Activated CD4-positive, alpha-beta memory T cell treated with anti-CD3 and anti-CD28 coated beads, Interleukin-2, amount 10 ng/mL, durations not matched to agents 7 days and 5 days (primary cell): Measurements from ENCODE around the gene BABAM2. TPM values are rescaled to one million over a fixed set of nuclear protein-coding genes. Genes with fewer than 3 reads are reported as not detected.

Source experiments
- CTCF ChIA-PET: fragments of 350-600 bp; sonication (Branson Sonifier 250); formaldehyde crosslinking; loops from one replicate; lab custom pipeline; 2021; ENCODE audit warnings: antibody characterized with exemption, inconsistent platforms; lab: Charles Lee
- POLR2A ChIA-PET: fragments of 350-600 bp; sonication (Branson Sonifier 250); formaldehyde crosslinking; loops from one replicate; lab custom pipeline; 2021; ENCODE audit warnings: antibody characterized with exemption; lab: Charles Lee
- DNase-seq: peaks from one replicate; pipeline ENCODE4 v3.0.0-alpha.2; 2020
- H3K27ac Mint-ChIP-seq: one replicate; pipeline ENCODE4 v1.8.0; 2021; ENCODE audit warnings: mild to moderate bottlenecking, mixed read lengths
- H3K27me3 Mint-ChIP-seq: one replicate; pipeline ENCODE4 v1.8.0; 2021; ENCODE audit warnings: mixed read lengths
- H3K36me3 Mint-ChIP-seq: one replicate; pipeline ENCODE4 v1.8.0; 2021; ENCODE audit warnings: low read depth, mixed read lengths
- H3K4me1 Mint-ChIP-seq: one replicate; pipeline ENCODE4 v1.8.0; 2021; ENCODE audit warnings: mixed read lengths
- H3K4me3 Mint-ChIP-seq: one replicate; pipeline ENCODE4 v1.8.0; 2021; ENCODE audit warnings: mild to moderate bottlenecking, mixed read lengths
- H3K9me3 Mint-ChIP-seq: one replicate; pipeline ENCODE4 v1.8.0; 2021; ENCODE audit warnings: mixed read lengths
- total RNA-seq, 2 experiments: library from RNA; stranded (reverse); gene quantifications; one replicate each; pipeline ENCODE4 v1.2.3, GENCODE V29; 2021

Gene BABAM2
- total RNA-seq, 2 experiments from 2014 or later: 51.4 to 56.6 TPM

GRCh38 chr2:28178946-28179345 is 288.4 kb downstream of the BABAM2 start:
- Mint-ChIP-seq H3K4me3 (no peak overlapping the region), H3K4me1 (peaks cover 19% of the 10 kb centered on the region), H3K27me3 (no peaks in the 10 kb centered on the region), H3K9me3 (peaks cover 25% of the 10 kb centered on the region), H3K36me3 (peaks cover 30% of the 10 kb centered on the region), H3K27ac (no peak overlapping the region)
- no peak for DNase-seq
- ChIA-PET POLR2A (no interaction called here), CTCF (no interaction called here)

DNA sequence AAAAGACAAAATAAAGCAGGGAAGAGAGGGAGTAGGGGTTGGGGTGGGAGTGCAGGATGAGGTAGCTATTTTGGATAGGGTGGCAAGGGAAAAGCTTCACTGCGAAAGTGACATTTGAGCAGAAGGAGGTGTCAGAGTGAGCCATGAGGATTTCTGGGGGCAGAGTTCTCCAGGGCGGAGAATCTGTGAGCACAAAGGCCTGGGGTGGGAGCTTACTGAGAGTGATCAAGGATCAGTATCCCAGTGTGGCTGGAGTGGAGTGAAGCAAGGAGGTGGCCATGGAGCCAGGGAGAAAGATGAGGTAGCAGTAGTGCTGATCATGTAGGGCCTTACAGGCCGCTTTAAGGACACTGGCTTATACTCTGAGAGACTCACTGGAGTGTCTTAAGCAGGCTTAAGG is 291.3 kb downstream of the BABAM2 start:
- Mint-ChIP-seq H3K4me1 (peaks cover 16% of the 10 kb centered on the region), H3K27ac (no peak overlapping the region), H3K27me3 (no peaks in the 10 kb centered on the region), H3K9me3 (peaks cover 14% of the 10 kb centered on the region), H3K4me3 (no peak overlapping the region), H3K36me3 (peaks cover 21% of the 10 kb centered on the region)
- no peak for DNase-seq
- CTCF ChIA-PET: no interaction called here
- POLR2A ChIA-PET: no interaction called here

DNA sequence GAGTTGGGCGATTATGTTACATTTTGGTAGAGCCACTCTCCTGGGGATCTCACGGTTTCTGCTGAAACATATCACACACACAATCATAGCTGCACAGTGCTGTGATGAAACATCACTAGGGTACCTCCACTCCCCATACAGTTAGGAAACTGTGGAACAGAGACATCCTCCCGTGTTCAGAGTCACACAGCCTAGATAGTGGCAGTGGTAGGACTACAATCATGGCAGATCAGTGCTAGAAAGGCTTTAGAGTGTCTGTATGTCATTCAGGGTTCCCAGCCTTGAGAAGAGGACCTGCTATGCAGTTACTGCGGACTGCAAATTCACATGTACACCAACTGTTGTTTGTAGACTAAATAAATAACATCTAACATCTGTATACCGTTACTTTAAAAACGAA is 291.8 kb downstream of the BABAM2 start:
- Mint-ChIP-seq H3K36me3 (peaks cover 15% of the 10 kb centered on the region), H3K9me3 (peaks cover 9% of the 10 kb centered on the region), H3K27me3 (no peaks in the 10 kb centered on the region), H3K4me1 (peaks cover 11% of the 10 kb centered on the region), H3K27ac (no peak overlapping the region), H3K4me3 (no peak overlapping the region)
- DNase-seq: no peak
- ChIA-PET CTCF (no interaction called here), POLR2A (no interaction called here)

GRCh38 chr2:28185153-28185552 is 294.6 kb downstream of the BABAM2 start:
- Mint-ChIP-seq H3K4me3 (no peak overlapping the region), H3K27me3 (no peaks in the 10 kb centered on the region), H3K27ac (no peak overlapping the region), H3K4me1 (no peaks in the 10 kb centered on the region), H3K36me3 (peaks cover 12% of the 10 kb centered on the region), H3K9me3 (peaks cover 3% of the 10 kb centered on the region)
- no peak for DNase-seq
- ChIA-PET CTCF (no interaction called here), POLR2A (no interaction called here)

GRCh38 chr2:28185891-28186290 is 295.4 kb downstream of the BABAM2 start:
- peaks cover 7% of the 10 kb centered on the region for H3K36me3 Mint-ChIP-seq
- CTCF ChIA-PET: no interaction called here

DNA sequence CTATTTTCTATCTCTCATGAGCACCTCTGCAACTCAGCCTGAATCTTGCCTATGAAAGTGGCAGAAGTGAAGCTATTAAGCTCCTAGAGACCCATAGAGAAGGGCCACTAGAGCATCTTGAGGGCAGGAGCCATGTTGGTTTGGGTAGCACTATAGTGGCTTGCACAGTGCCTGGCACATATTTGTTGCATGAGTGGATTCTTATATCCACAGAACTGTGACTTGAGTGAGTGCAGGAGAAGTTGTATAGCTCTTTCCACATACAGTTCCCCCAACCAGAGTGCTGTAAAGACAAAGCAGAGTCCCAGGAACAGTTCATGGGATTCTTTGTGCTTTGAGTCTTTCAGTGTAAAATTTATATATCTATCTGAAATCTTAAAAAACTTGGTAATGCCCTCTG is 296.7 kb downstream of the BABAM2 start:
- Mint-ChIP-seq H3K36me3 (peaks cover 7% of the 10 kb centered on the region), H3K27me3 (no peaks in the 10 kb centered on the region), H3K4me3 (no peak overlapping the region), H3K27ac (no peak overlapping the region), H3K4me1 (no peaks in the 10 kb centered on the region), H3K9me3 (peaks cover 3% of the 10 kb centered on the region)
- no peak for DNase-seq
- ChIA-PET POLR2A (no interaction called here), CTCF (no interaction called here)

More at GRCh38 chr2:28185891-28186290, 295.4 kb downstream of the BABAM2 start:
- Mint-ChIP-seq H3K27me3 (no peaks in the 10 kb centered on the region), H3K27ac (no peak overlapping the region), H3K4me1 (no peaks in the 10 kb centered on the region), H3K4me3 (no peak overlapping the region), H3K9me3 (peaks cover 3% of the 10 kb centered on the region)
- POLR2A ChIA-PET: no interaction called here
- DNase-seq: no peak

DNA sequence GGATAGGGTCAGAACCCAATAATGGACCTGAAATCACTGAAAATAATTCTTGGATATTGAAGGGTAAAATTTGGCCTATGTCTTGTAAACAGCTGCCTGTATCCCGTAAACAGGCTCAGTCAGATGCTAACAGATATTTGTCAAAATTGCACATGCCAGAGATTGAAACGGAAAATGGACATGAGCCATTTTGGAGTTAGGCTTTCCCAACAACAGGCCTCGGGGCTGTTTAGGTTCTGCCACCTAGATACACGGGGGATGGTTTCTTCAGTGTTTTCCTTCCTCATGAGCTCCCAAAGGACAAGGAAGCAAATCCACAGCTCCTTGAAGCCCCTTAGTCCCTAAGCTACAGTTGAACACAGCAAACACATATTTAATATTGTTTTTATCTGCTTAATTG is 297.9 kb downstream of the BABAM2 start:
- peaks cover 1% of the 10 kb centered on the region for H3K4me1 Mint-ChIP-seq
- ChIA-PET POLR2A (no interaction called here), CTCF (no interaction called here)

DNA sequence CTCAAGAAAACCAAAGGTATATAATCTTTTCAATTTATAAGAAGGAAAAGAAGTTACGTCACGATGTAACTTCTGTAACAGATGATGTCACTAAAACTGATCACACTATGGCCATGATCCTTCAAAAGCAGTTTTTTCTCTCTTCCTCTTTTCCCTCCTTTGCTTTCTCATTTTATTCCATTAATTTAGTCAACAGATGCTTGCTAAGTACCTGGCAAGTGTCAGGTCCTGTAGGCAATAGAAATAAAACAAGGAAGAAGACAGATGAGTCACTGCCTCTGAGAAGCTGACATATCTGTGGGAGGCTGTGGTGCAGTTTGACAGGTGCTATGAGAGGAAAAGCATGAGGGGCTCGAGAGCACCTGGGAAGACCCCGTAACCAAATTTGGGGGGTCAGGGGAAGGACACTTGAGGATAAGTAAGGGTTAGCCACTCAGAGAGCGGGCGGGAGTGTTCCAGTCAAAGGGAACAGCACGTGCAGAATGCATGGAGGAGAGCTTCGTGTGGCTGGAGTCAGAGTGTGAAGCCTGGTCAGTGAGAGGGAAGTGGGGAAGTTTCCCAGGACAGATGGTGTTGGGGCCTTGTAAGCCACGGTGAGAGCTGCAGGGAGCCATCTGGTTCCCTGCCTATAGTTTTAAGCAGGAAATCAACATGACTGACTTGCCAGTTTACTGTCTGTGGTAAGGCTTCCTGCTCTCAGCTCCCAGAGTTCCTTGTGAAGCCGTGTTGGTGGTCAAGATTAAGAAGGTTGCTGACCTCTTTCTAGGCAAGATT is 303.3 kb downstream of the BABAM2 start:
- Mint-ChIP-seq H3K27me3 (no peaks in the 10 kb centered on the region), H3K9me3 (no peaks in the 10 kb centered on the region), H3K27ac (no peak overlapping the region), H3K4me1 (peaks cover 15% of the 10 kb centered on the region), H3K4me3 (no peak overlapping the region), H3K36me3 (no peaks in the 10 kb centered on the region)
- DNase-seq: no peak
- ChIA-PET POLR2A (interaction anchor here (0.7 kb wide), 1 partner anchor 62 kb away, joined by 3 read pairs; no protein-coding TSS in a partner anchor), CTCF (interaction anchor here (0.7 kb wide), 2 partner anchors 347 to 373 kb away, joined by 4 to 7 read pairs; no protein-coding TSS in a partner anchor)

More for the DNA sequence above, 297.9 kb downstream of the BABAM2 start:
- H3K9me3 Mint-ChIP-seq: peaks cover 3% of the 10 kb centered on the region
- peaks cover 7% of the 10 kb centered on the region for H3K36me3 Mint-ChIP-seq
- H3K27ac Mint-ChIP-seq: no peak overlapping the region
- H3K27me3 Mint-ChIP-seq: no peaks in the 10 kb centered on the region
- DNase-seq: no peak
- no peak overlapping the region for H3K4me3 Mint-ChIP-seq

DNA sequence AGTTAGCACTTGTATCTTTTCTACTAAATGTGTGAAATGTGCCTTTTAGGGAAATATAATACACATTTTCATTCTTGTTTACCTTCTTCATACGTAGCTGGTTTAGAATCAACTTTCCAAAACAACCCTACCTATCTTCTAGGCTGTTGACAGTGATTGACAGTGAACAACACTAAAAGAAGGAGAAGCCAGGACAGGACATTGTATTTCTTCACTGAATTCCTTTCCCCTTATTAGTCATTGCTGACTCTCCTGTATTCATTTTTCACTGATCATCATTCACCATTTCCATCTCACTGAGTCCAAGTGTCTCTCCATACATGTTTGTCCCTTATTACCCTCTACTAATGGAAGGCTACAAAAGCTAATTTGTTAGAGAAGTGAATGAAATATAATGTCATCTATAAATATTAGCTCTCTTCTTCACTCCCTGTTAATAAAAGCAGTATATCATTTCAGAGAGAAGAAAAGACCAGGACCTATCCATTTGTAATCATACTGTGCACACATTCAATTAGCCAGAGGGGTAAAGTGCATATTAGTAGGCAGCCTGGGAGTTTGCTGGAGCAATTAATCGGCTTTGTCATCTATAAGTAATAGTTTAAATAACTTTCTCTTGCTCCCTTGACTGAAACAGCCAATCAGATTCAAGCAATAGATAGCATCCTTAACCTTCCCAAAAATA is 309.6 kb downstream of the BABAM2 start:
- POLR2A ChIA-PET: no interaction called here
- H3K9me3 Mint-ChIP-seq: no peaks in the 10 kb centered on the region
- no peak overlapping the region for H3K4me3 Mint-ChIP-seq
- no peak for DNase-seq
- no peak overlapping the region for H3K27ac Mint-ChIP-seq
- no peaks in the 10 kb centered on the region for H3K27me3 Mint-ChIP-seq
- CTCF ChIA-PET: no interaction called here
- peaks cover 12% of the 10 kb centered on the region for H3K36me3 Mint-ChIP-seq
- peaks cover 6% of the 10 kb centered on the region for H3K4me1 Mint-ChIP-seq

DNA sequence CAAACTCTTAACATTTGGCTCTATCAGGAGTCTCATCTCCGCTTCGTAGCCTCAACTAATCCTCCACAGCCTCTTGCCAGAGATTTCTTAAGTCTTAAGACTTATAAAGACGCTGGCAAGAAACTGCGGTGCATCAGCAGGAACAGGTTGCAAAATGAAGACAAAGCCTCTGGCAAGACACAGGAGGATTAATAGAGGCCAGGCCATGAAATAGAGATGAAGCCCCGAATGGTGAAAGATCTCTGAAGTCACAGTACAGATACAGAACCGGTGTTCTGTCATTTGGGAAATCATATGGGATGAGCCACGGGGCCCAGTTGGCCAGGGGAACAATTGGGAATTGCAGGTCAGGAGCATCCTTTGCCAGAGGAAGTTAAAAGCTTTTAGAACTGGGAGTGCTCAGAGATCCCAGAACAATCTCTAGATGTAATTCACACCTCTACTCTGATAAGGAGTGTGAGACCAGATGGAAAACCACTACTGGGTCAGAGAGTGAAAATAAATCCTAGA is 311.2 kb downstream of the BABAM2 start:
- H3K36me3 Mint-ChIP-seq: peaks cover 12% of the 10 kb centered on the region
- CTCF ChIA-PET: no interaction called here
- POLR2A ChIA-PET: no interaction called here
- H3K27ac Mint-ChIP-seq: no peak overlapping the region
- H3K4me1 Mint-ChIP-seq: peaks cover 6% of the 10 kb centered on the region
- no peaks in the 10 kb centered on the region for H3K9me3 Mint-ChIP-seq
- no peak overlapping the region for H3K4me3 Mint-ChIP-seq
- no peaks in the 10 kb centered on the region for H3K27me3 Mint-ChIP-seq
- DNase-seq: no peak

GRCh38 chr2:28202719-28203118 is 312.2 kb downstream of the BABAM2 start:
- no peak for DNase-seq
- ChIA-PET POLR2A (no interaction called here), CTCF (interaction anchor here (0.6 kb wide), 1 partner anchor 642 kb away, joined by 4 read pairs; no protein-coding TSS in a partner anchor)
- peaks cover 12% of the 10 kb centered on the region for H3K36me3 Mint-ChIP-seq
- H3K4me1 Mint-ChIP-seq: peaks cover 1% of the 10 kb centered on the region
- H3K9me3 Mint-ChIP-seq: no peaks in the 10 kb centered on the region
- no peaks in the 10 kb centered on the region for H3K27me3 Mint-ChIP-seq
- no peak overlapping the region for H3K4me3 Mint-ChIP-seq
- no peak overlapping the region for H3K27ac Mint-ChIP-seq

- no peaks in the 10 kb centered on the region for H3K9me3 Mint-ChIP-seq
- no peak overlapping the region for H3K27ac Mint-ChIP-seq
- H3K27me3 Mint-ChIP-seq: no peaks in the 10 kb centered on the region
- no peaks in the 10 kb centered on the region for H3K4me1 Mint-ChIP-seq
- peaks cover 10% of the 10 kb centered on the region for H3K36me3 Mint-ChIP-seq
- DNase-seq: no peak
- H3K4me3 Mint-ChIP-seq: no peak overlapping the region
- ChIA-PET CTCF (no interaction called here), POLR2A (no interaction called here)
Observed at GRCh38 chr2:28206762-28207161, 316.2 kb downstream of the BABAM2 start.

DNA sequence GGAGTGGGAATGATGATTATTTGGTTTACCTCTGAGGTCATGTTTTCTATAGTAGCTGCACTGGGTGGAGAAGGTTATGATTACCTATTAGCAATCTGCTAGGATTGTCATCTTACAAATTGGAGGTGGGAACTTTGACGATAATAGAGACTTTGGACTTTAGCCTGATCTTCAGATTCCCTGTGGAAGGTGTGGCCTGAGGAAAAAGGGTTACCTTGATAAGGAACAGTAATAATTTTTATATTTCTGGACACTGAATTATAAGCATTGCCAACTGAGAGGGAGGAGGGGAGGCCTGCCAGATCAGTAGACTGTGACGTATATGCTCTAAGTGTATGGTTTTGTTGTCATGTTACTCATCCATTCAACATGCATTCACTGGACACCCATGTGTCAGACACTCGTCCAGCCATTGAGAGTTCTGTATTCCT is 318.7 kb downstream of the BABAM2 start:
- H3K27ac Mint-ChIP-seq: no peak overlapping the region
- H3K4me1 Mint-ChIP-seq: no peaks in the 10 kb centered on the region
- no peaks in the 10 kb centered on the region for H3K9me3 Mint-ChIP-seq
- H3K36me3 Mint-ChIP-seq: peaks cover 5% of the 10 kb centered on the region
- no peaks in the 10 kb centered on the region for H3K27me3 Mint-ChIP-seq
- no peak for DNase-seq
- POLR2A ChIA-PET: no interaction called here
- H3K4me3 Mint-ChIP-seq: no peak overlapping the region
- CTCF ChIA-PET: no interaction called here
